Measurements from ENCODE around the gene PDZK1.
"Not testable (repeated sequence)": the region's sequence is repeated elsewhere in the genome, so short reads cannot be mapped to it uniquely, and the experiment has no call there.

The PDZK1 gene

GRCh38 chr1:145643990-145644389, 63.2 kb downstream of the PDZK1 start:
- not testable (repeated sequence) for DNase-seq

GRCh38 chr1:145641886-145642285, 65.3 kb downstream of the PDZK1 start:
- not testable (repeated sequence) for DNase-seq

- not testable (repeated sequence) for DNase-seq
Observed at GRCh38 chr1:145636237-145636636, 70.9 kb downstream of the PDZK1 start.

GRCh38 chr1:145622177-145622576, 85.0 kb downstream of the PDZK1 start:
- not testable (repeated sequence) for DNase-seq
